Measurements from ENCODE around the gene GRHPR. TPM values are rescaled to one million over a fixed set of nuclear protein-coding genes. Genes with fewer than 3 reads are reported as not detected.
"Not testable (repeated sequence)": the region's sequence is repeated elsewhere in the genome, so short reads cannot be mapped to it uniquely, and the experiment has no call there.

GRHPR gene
- 172 and 191 TPM in 2 replicates for total RNA-seq (2014; rRNA removed; shearing (Covaris generic))

- peak; percentile 85 for DNase-seq (ENCODE audit: low spot score)
Measured at GRCh38 chr9:37422289-37423104, at the start of gene GRHPR. Gene GRHPR, plus strand, starts transcription at chr9:37422696. Its CDS starts 55 bp downstream, at chr9:37422751.

- no peak for DNase-seq (ENCODE audit: low spot score)
Measured at GRCh38 chr9:37372839-37373238, 49.7 kb upstream of the GRHPR start.

DNA sequence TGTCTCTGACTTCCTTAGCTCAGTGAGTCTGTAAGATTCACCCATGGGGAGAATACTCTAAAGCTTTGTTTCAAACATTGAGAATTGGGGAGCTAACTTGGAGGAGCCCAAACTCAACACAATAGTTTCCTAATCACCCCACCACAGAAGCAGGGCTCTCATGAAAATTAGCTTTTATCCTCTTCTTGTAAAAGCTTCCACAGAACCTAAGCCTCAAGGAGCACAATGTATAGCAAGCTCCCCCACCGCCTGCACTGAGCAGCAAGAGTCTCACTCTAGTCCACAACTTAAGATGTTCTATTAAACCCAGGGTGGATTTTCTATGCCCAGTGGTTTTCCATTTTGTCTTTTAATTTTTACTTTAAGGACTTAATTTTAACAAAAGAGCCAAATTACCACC lies 48.9 kb upstream of the GRHPR start:
- no peak for DNase-seq (ENCODE audit: low spot score)

GRCh38 chr9:37374892-37375291 lies 47.6 kb upstream of the GRHPR start:
- DNase-seq (ENCODE audit: low spot score) = no peak

DNA sequence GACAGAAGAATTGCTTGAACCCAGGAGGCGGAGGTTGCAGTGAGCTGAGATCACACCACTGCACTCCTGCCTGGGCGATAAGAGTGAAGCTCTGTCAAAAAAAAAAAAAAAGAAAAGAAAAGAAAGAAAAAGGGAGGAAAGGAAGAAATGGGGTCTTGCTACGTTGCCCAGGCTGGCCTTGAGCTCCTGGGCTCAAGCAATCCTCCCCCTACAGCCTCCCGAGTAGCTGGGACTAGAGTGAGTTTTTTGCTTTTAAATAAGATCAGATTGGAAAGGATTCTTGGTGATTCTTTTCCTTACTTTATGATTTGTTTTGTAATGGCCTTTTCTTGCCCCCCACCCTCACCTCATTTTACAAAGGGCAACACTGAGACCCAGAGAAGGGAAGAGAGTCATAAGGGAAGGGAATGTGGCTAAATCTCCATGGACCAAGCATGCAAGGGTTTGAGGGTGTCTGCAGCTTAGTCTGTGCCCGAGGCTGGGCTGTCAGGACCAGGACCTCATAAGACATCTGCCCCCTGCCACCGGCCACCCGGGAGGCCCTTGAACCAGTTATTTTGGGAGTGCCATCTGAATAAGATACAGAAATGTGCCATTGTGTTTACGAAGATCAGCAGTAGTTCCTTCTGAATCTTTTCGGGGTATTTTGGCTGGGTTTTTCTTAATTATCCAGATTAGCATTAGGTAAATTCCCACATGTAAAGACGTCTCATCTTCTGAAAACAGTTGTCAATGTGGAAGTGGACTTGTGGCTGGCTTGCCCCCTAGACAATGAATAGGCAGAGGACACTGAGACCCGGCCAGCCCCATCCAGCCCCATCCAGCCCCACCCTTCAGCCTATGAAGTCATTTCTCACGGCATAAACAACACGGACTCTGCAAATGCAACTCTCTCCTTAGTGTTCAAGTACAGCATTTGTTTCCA lies 44.5 kb upstream of the GRHPR start:
- DNase-seq (ENCODE audit: low spot score) = no peak

GRCh38 chr9:37378613-37379004 lies 43.9 kb upstream of the GRHPR start:
- no peak for DNase-seq (ENCODE audit: low spot score)

- DNase-seq (ENCODE audit: low spot score) = no peak
Measured at GRCh38 chr9:37379835-37380234, 42.7 kb upstream of the GRHPR start.

- no peak for DNase-seq (ENCODE audit: low spot score)
Measured at GRCh38 chr9:37380570-37380969, 41.9 kb upstream of the GRHPR start.

DNA sequence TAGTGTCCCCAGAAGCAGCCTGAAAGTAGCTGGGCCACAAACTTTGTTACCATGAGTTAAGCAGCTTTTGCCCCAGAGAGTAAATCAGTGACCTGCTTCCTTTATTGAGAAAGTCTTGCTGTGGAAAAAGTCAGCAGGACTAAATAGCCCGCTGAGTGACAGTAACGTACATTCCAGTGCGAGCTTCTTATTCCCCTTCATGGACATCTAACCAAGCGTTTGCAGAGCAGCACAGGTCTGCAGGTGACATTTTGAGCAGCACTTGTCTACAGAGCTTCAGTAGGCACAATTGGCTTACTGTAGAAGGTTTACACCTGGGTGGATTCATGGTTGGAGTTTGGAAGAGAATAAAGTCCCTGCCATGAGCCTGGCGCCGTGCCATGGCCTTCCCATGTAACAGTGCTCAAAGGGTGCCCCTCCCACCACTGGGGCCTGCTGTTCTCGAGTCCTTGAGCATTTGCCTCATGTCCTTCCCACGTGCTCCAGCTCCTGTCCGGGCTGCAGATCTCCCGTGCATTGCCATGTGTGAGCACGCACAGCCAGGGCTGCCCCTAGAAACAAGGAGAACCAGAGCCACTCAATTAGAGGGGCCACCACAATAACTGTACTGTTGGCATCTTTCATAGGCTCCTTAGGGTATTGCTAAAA lies 41.3 kb upstream of the GRHPR start:
- no peak for DNase-seq (ENCODE audit: low spot score)

- no peak for DNase-seq (ENCODE audit: low spot score)
Measured at GRCh38 chr9:37382161-37382981, 40.1 kb upstream of the GRHPR start.

GRCh38 chr9:37382982-37383357 lies 39.5 kb upstream of the GRHPR start:
- no peak for DNase-seq (ENCODE audit: low spot score)

- DNase-seq (ENCODE audit: low spot score) = no peak
Measured at GRCh38 chr9:37383393-37383792, 39.1 kb upstream of the GRHPR start.

GRCh38 chr9:37383876-37384746 lies 38.4 kb upstream of the GRHPR start:
- DNase-seq (ENCODE audit: low spot score) = no peak

- DNase-seq (ENCODE audit: low spot score) = no peak
Measured at GRCh38 chr9:37385286-37385685, 37.2 kb upstream of the GRHPR start.

DNA sequence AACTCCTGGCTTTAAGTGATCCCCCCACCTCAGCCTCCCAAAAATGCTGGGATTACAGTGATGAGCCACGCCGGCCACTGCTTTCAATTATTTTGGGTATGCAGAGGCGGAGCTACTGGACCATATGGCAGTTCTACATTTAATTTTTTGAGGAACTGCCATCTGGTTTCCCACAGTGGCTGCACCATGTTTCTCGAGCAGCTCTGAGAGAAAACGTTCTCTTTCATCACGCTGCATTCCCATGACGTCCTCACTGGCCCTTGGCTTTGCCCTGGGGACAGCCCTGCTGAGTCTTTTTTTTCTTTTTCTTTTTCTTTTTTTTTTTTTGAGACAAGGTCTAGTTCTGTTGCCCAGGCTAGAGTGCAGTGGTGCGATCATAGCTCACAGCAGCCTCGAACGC lies 35.5 kb upstream of the GRHPR start:
- no peak for DNase-seq (ENCODE audit: low spot score)

DNA sequence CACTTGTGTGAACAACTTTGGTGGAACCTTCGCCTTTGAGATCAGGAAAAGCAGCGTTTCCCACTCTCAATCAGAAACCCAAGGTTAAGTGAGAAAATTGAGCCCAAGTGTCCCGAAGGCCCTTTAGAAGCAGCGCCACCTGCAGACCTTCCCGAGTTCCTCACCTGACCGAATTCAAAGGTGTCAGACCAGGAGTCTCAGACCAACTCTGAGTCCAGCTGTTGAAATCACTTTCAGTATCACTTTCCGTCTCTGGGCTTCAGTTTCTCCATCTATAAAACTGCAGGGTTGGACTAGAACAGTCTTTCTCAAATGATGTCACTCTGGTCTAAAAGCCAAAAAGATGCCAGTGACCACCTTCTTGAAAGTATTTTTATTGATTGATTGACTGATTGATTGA lies 31.7 kb upstream of the GRHPR start:
- DNase-seq (ENCODE audit: low spot score) = peak; percentile 39

- DNase-seq (ENCODE audit: low spot score) = no peak
Measured at GRCh38 chr9:37392272-37392671, 30.2 kb upstream of the GRHPR start.

DNA sequence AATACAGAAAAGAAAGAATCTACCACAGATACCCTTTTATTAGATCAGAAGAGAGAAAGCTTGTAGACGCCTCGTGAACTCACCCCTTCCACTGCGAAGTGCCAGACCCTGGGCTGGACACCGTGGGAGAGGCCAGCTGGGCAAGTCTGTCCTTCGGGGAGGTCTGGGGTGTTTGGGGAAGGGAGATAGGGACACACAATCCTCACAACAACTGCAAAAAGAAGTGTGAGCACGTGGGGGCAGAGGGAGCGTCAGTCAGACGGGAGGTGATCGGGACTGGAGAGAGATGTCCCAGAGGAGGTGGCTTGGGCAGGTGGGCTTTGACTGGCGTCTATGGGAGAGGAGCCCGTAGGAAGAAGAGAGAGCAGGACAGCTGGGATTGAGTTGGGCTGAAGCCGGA lies 27.3 kb upstream of the GRHPR start:
- no peak for DNase-seq (ENCODE audit: low spot score)

DNA sequence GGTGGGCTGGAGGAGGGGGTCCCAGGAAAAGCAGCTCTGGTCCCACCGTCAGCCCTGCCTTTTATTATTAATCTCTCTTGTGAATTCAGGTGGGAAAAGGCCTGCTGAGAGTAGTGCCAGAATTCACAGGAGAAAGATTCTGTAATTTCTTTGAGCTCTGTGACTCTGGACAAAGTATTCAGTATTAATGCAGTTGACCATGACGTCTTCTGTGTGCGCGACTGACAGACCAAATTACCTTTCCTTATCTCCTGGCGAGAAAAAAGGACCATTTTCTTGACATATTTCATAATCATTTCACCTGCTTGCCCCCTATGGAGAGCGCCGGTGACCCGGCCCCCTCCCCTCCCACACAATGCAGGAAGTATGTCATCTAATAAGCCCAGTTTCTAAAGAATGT lies 26.8 kb upstream of the GRHPR start:
- no peak for DNase-seq (ENCODE audit: low spot score)

GRCh38 chr9:37397948-37398347 lies 24.5 kb upstream of the GRHPR start:
- not testable (repeated sequence) for DNase-seq (ENCODE audit: low spot score)

All from H4 (cell line).